Panc1 (cell line): ENCODE results near the gene DTYMK. TPM values are rescaled to one million over a fixed set of nuclear protein-coding genes. Genes with fewer than 3 reads are reported as not detected.
A peak's percentile ranks its signal among the peaks of the same experiment; 100 is the strongest.

Experiments used
- ATAC-seq: fragments of 200-7000 bp; cut with Tn5 transposase; 2 replicates; pipeline ENCODE4 v1.9.1; 2020; ENCODE audit warnings: mild to moderate bottlenecking, moderate library complexity
- BruUV-seq: library from RNA; stranded (reverse); fragments of 400-500 nt; replicated peaks from 2 replicates; lab custom pipeline; 2021; lab: Mats Ljungman, UMichigan
- CTCF ChIA-PET: fragments of 300-600 bp; sonication (Branson Sonifier 250); formaldehyde crosslinking; loops from one replicate; lab custom pipeline; 2022; ENCODE audit warnings: antibody characterized with exemption; lab: Charles Lee
- POLR2A ChIA-PET: fragments of 300-600 bp; sonication (Branson Sonifier 250); formaldehyde crosslinking; loops from one replicate; lab custom pipeline; 2022; ENCODE audit warnings: antibody characterized with exemption; lab: Charles Lee
- DNase-seq: peaks from one replicate; pipeline ENCODE4 v3.0.0-alpha.2; 2010; ENCODE audit warnings: low read depth, low spot score
- H3K27ac ChIP-seq: 2 replicates; pipeline ENCODE4 v1.5.1; 2011; ENCODE audit warnings: mild to moderate bottlenecking, low read length, inconsistent platforms
- H3K27me3 ChIP-seq: fragments of 200-500 bp; sonication (Bioruptor generic); 2 replicates; pipeline ENCODE4 v1.6.0; 2014; ENCODE audit warnings: low read length, inconsistent platforms; ENCODE audit not compliant: control insufficient read depth, insufficient read depth
- H3K36me3 ChIP-seq: fragments of 200-500 bp; sonication (Bioruptor generic); 2 replicates; pipeline ENCODE4 v1.5.1; 2014; ENCODE audit warnings: inconsistent platforms, mild to moderate bottlenecking, low read length, moderate library complexity; ENCODE audit not compliant: control insufficient read depth, insufficient read depth
- H3K4me1 ChIP-seq: 2 replicates; pipeline ENCODE4 v1.5.1; 2011; ENCODE audit warnings: inconsistent platforms, mild to moderate bottlenecking, low read length, moderate library complexity; ENCODE audit not compliant: control insufficient read depth, insufficient read depth
- H3K4me3 ChIP-seq, 2 experiments: 2 replicates each; pipeline ENCODE4 v1.5.1; 2011 to 2012; ENCODE audit warnings: low read depth in 2 of 2, low read length in 2 of 2, mild to moderate bottlenecking in 2 of 2, inconsistent platforms in 1 of 2, moderate library complexity in 1 of 2
- H3K9me3 ChIP-seq: fragments of 200-500 bp; sonication (Bioruptor generic); 2 replicates; pipeline ENCODE4 v1.5.1; 2014; ENCODE audit warnings: low read depth, mild to moderate bottlenecking, inconsistent platforms, low read length, moderate library complexity; ENCODE audit not compliant: control insufficient read depth, insufficient read depth
- POLR2AphosphoS5 ChIP-seq: IDR thresholded peaks from 2 replicates; pipeline ENCODE4 v1.6.1; 2012; ENCODE audit warnings: mild to moderate bottlenecking, low read depth, low read length, moderate library complexity
- SIN3A ChIP-seq: IDR thresholded peaks from 2 replicates; pipeline ENCODE4 v1.6.1; 2012; ENCODE audit warnings: low read depth, mild to moderate bottlenecking, low read length, moderate library complexity, borderline replicate concordance; ENCODE audit not compliant: insufficient read depth
- TCF7L2 ChIP-seq: IDR thresholded peaks from 2 replicates; pipeline ENCODE4 v1.6.1; 2011; ENCODE audit warnings: mild to moderate bottlenecking, low read depth, low read length, inconsistent platforms
- in situ Hi-C: cut with HindIII; loops from 2 replicates; pipeline ENCODE4 v1.10.0; 2016; ENCODE audit warnings: low sequenced_read_pairs, low pct_unique_long_range_greater_than_20kb
- intact Hi-C: fragments of 100-400 bp; cut with micrococcal nuclease; formaldehyde crosslinking; loops from one replicate; pipeline ENCODE4 v1.10.0; 2022; ENCODE audit not compliant: unreplicated experiment
- total RNA-seq: library from RNA; stranded (reverse); gene quantifications from one replicate; pipeline ENCODE4 v1.2.1, GENCODE V29; 2021; ENCODE audit not compliant: unreplicated experiment
- TF ChIP-seq, protein P1 (sequence below): fragments of 450-650 bp; IDR thresholded peaks from 2 replicates; pipeline ENCODE4 v1.5.1; 2017; ENCODE audit warnings: mild to moderate bottlenecking
- TF ChIP-seq, protein P2 (sequence below), 2 experiments: IDR thresholded peaks; 2 replicates each; pipeline ENCODE4 v1.6.1; 2011 to 2012; ENCODE audit warnings: low read depth in 2 of 2, control low read depth in 1 of 2, low read length in 1 of 2, mild to moderate bottlenecking in 1 of 2, moderate library complexity in 1 of 2; ENCODE audit not compliant: insufficient read depth in 1 of 2

The DTYMK gene
- total RNA-seq, 1 experiment from 2014 or later: 122 TPM

DNA sequence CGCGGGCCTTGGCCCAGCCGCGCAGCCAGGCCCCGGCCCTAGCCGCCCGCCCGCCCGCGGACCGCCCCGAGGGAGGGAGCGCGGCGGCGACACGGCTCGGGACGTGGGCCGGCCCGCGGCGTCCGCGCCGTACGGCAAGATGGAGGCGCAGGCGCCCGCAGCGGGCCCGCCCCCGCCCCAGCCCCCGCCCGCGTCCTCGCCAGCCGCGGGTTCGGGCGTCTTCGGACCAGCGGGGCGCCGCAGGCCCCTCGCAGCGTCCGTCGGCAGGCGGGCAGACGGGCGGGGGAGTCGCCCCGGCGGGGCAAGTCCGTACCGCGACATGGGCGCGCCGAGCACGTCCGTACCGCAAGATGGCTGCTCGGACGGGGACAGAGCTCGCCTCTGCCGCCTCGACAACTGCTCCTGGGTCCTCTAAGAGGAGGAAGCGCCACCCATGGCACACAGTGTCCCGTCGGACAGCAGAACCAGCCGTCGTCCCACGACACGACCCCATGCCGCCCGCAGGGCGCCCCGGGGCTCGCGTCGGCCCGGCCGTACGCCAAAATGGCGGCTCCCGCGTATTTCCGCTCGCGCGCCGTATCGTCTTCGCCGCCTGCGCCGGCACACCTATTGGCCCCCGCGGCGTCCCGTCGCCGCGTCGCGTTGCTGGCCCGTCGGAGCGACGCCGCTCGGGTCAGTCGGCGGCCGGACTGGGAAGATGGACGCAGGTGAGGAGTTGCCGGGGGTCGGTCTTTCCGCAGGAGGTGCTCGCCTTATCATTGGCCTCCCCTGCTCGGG, 49.4 kb downstream of the DTYMK start, which contains the start of the genes ATG4B and THAP4:
Gene ATG4B, plus strand, starts transcription at position 676 of the 777 bp plus-strand sequence. Its CDS starts 22 bp downstream, at position 698.
Gene THAP4, minus strand, starts transcription at position 141 of the 777 bp plus-strand sequence. CDS start 141 bp downstream, outside the sequence.
- Histone ChIP-seq H3K4me1 (peaks cover 11% of the 10 kb centered on the region), H3K9me3 (peaks cover 5% of the 10 kb centered on the region; the same call in 1 of the 2 replicates), H3K4me3 (peak within 1 kb of the TSS; percentile 65 to 82), H3K27me3 (no peaks in the 10 kb centered on the region), H3K27ac (peak within 1 kb of the TSS; percentile 92), H3K36me3 (peaks cover 3% of the 10 kb centered on the region; the same call in 1 of the 2 replicates)
- POLR2A ChIA-PET: interaction anchor here (0.6 to 1.1 kb wide), 2 partner anchors 24 to 549 kb away, joined by 3 to 7 read pairs; no protein-coding TSS in a partner anchor
- no TSS peak for BruUV-seq
- TF ChIP-seq POLR2AphosphoS5: peak; percentile 82
- TF ChIP-seq, protein P1, sequence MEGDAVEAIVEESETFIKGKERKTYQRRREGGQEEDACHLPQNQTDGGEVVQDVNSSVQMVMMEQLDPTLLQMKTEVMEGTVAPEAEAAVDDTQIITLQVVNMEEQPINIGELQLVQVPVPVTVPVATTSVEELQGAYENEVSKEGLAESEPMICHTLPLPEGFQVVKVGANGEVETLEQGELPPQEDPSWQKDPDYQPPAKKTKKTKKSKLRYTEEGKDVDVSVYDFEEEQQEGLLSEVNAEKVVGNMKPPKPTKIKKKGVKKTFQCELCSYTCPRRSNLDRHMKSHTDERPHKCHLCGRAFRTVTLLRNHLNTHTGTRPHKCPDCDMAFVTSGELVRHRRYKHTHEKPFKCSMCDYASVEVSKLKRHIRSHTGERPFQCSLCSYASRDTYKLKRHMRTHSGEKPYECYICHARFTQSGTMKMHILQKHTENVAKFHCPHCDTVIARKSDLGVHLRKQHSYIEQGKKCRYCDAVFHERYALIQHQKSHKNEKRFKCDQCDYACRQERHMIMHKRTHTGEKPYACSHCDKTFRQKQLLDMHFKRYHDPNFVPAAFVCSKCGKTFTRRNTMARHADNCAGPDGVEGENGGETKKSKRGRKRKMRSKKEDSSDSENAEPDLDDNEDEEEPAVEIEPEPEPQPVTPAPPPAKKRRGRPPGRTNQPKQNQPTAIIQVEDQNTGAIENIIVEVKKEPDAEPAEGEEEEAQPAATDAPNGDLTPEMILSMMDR: no peak
- TF ChIP-seq, protein P2, sequence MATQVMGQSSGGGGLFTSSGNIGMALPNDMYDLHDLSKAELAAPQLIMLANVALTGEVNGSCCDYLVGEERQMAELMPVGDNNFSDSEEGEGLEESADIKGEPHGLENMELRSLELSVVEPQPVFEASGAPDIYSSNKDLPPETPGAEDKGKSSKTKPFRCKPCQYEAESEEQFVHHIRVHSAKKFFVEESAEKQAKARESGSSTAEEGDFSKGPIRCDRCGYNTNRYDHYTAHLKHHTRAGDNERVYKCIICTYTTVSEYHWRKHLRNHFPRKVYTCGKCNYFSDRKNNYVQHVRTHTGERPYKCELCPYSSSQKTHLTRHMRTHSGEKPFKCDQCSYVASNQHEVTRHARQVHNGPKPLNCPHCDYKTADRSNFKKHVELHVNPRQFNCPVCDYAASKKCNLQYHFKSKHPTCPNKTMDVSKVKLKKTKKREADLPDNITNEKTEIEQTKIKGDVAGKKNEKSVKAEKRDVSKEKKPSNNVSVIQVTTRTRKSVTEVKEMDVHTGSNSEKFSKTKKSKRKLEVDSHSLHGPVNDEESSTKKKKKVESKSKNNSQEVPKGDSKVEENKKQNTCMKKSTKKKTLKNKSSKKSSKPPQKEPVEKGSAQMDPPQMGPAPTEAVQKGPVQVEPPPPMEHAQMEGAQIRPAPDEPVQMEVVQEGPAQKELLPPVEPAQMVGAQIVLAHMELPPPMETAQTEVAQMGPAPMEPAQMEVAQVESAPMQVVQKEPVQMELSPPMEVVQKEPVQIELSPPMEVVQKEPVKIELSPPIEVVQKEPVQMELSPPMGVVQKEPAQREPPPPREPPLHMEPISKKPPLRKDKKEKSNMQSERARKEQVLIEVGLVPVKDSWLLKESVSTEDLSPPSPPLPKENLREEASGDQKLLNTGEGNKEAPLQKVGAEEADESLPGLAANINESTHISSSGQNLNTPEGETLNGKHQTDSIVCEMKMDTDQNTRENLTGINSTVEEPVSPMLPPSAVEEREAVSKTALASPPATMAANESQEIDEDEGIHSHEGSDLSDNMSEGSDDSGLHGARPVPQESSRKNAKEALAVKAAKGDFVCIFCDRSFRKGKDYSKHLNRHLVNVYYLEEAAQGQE (IDR thresholded peaks at IDR 0.05; ENCODE audit: insufficient read depth in 1 of 2, low read depth in 2 of 2, low read length in 1 of 2): peak in 1 of 2 experiments; percentile 51; a peak in 1 of 4 replicates
- TF ChIP-seq TCF7L2: peak; percentile 83
- peak; percentile 82; the same call in 1 of the 2 replicates for TF ChIP-seq SIN3A
- intact Hi-C loops (no loop called here), in situ Hi-C loops (no loop called here)
- peak; percentile 89 for ATAC-seq
- peak; percentile 58 for DNase-seq
- CTCF ChIA-PET: no interaction called here

DNA sequence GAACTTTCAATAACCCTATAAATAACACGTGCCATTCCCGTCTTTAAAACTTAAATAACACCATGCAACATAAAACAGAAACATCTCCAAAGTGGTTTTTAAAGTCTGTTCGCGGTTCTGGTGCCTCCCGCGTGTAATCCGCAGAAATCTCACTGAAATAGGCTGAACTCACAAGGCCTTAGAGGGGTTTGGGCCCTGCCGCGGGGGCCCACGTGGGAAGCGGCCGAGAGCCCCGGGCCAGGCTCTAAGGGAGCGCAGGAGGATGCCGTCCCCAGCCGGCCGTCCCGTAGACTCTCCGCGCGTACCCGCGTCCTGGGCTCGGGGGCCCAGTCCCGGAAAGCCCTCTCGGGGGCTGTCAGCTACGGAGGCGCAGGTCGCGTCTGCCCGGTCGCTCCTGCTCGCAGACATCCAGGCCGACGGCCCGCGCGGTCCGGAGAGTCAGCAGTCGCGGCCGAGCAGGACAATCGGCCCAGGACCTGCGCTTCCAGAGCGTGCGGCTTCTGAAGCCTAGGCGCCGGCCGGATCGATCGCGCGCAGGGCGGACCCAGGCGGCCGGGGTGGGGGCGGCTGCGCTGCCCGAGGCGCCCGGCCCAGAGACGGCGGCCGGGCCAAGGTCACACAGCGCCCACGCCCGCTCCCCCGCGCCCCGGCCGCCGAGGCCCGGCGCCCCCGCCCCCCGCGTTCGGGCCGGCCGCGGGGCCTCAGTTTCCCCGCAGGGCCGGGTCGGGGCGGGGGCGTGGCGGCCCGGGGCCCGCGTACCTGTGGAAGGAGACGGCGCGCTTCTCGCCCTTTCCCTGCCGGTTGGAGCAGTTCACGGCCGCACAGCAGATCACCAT, 50.2 kb downstream of the DTYMK start:
- intact Hi-C loops: no loop called here
- DNase-seq: no peak
- ChIA-PET POLR2A (interaction anchor here (0.6 to 1.1 kb wide), 2 partner anchors 25 to 548 kb away, joined by 3 to 7 read pairs; no protein-coding TSS in a partner anchor), CTCF (no interaction called here)
- ATAC-seq: peak; percentile 66
- no TSS peak for BruUV-seq
- Histone ChIP-seq H3K27me3 (no peaks in the 10 kb centered on the region), H3K36me3 (peaks cover 3% of the 10 kb centered on the region; the same call in 1 of the 2 replicates), H3K27ac (peak overlapping the region; percentile 92), H3K9me3 (peaks cover 5% of the 10 kb centered on the region; the same call in 1 of the 2 replicates), H3K4me3 (peak overlapping the region; percentile 63 to 65), H3K4me1 (peaks cover 11% of the 10 kb centered on the region)
- TF ChIP-seq SIN3A (0 out of 2 replicates have a peak, but pooled peaks have one; percentile 15), TCF7L2 (no peak)
- TF ChIP-seq, protein P1: no peak
- in situ Hi-C loops: no loop called here
